Fibroblast of skin of abdomen (primary cell): ENCODE measurements around the gene ZNF230. TPM values are rescaled to one million over a fixed set of nuclear protein-coding genes. Genes with fewer than 3 reads are reported as not detected.
A peak's percentile ranks its signal among the peaks of the same experiment; 100 is the strongest.

Experiments
- DNase-seq: peaks from one replicate; pipeline ENCODE4 v3.0.0-alpha.2; 2013
- polyA plus RNA-seq, 2 experiments: library from polyadenylated mRNA; unstranded; fragments of 120-200 nt; gene quantifications; one replicate each; pipeline ENCODE4 v1.2.1, GENCODE V29; 2013; ENCODE audit not compliant: insufficient read length in 2 of 2

ZNF230 gene
- 1.8 TPM for polyA plus RNA-seq (2013, experiment 1 of 2; ENCODE audit: insufficient read length)
- polyA plus RNA-seq (2013, experiment 2 of 2; ENCODE audit: insufficient read length) = 2.1 TPM

GRCh38 chr19:44002566-44003460 lies at the start of gene ZNF230:
ZNF230 (plus strand) TSS chr19:44002957; CDS start chr19:44007079, 4,122 bp downstream.
- DNase-seq = peak; percentile 95

DNA sequence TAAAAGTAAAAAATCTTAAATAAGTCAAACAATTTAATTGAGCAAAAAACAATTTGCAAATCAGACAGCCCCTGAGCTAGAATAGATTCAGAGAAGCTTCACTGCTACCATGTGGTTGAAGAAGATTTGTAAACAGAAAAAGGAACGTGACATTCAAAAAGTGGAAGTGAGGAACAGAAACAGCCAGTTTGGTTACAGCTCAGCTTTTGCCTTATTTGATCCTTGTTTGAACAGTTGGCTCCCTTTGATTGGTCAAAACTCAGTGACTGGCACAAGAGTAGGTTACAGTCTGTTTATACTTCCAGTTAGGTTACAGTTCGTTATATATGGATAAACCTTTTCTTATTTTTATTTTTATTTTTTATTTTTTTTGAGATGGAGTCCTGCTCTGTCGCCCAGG lies 45.9 kb upstream of the ZNF230 start:
- no peak for DNase-seq

DNA sequence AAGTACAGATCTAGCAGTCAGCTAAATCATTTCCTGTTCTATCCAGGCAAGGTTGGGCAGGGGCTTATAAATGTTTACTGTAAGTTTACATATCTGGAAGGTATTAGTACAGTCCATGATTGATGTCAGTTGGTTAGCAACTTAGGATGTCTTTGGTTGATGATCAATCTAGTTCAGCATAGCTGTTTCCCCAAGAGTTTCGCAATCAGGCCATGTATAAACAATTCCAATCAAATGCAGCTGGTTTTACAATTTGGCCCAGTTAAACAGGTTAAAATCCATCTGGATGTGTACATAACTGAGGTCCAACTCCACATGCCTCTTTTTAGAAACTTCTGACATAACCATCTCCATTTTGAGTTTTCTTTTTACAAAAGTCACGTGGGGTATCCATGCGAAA lies 44.9 kb upstream of the ZNF230 start:
- peak; percentile 77 for DNase-seq

- no peak for DNase-seq
Observed at GRCh38 chr19:43960411-43960810, 42.3 kb upstream of the ZNF230 start.

GRCh38 chr19:43966079-43966694 lies 36.6 kb upstream of the ZNF230 start:
- DNase-seq = no peak

DNA sequence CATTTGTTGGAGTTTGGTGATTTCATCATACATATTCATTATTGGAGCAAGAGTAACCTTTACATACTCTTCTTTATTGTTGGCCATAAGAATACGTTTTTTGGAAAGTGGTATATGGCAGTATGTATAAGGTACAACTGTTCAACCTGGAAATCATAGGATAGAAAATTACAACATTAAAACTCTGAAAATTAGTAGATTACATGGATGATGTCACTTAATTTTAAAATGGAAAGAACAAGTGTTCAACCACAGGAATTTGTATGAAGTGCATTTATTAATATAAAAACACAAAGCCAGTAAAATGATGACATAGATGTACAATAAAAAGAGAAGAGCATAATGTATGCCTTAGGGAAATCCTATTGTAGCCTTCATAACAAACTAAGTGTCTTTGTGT lies 26.0 kb upstream of the ZNF230 start:
- no peak for DNase-seq

DNA sequence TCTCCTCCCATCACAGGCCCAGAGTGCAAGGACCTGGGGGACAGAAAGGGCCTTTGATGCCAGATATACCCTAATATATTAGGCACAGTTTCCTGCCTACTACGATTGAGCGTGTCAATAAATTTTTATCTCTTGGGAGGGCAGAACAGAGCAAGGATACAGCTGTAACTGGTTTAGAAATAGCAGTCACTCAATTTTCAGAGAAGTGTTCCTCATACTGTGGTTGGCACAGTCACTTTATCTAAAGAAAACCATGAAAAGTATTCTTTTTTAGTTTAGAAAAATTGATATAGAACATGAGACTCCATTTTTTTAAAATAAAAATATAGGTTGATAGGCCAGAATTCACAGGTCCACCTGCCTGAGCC lies 19.2 kb upstream of the ZNF230 start:
- DNase-seq = no peak

- peak; percentile 98 for DNase-seq
Observed at GRCh38 chr19:43983912-43984686, 18.7 kb upstream of the ZNF230 start, which contains the start of gene ZNF155. ZNF155 (plus strand) TSS chr19:43984188; CDS start chr19:43988544, 4,356 bp downstream.

GRCh38 chr19:43984687-43985000 lies 18.1 kb upstream of the ZNF230 start:
- DNase-seq = no peak

DNA sequence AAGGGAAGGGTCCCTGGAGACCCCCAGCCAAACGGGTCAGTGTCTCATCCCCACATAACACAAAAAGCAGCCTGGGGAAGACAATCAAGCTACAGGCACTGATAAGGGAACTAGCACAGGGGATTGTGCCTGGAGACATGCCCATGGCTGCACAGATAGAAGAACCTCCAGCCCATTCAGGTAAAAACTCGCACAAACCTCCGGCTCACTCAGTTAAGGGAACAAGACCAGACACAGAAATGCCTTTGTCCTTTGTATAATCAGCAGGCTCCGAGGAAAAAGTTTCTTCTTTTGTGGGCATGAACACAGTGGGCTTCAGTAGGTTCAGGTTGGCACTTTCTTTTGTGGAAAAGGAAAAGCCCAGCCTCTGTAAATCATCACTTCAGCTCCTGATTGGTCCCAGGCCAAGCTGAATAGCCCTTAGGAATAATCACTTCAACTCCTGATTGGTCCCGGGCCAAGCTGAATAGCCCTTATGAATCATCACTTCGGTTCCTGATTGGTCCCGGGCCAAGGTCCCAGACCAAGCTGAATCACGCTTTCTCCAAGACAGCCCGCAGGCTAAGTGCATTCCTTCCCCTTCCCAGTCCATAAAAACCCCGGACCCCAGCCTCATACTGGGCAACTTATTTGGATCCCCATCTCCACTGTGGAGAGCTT lies 5.0 kb upstream of the ZNF230 start:
- no peak for DNase-seq

DNA sequence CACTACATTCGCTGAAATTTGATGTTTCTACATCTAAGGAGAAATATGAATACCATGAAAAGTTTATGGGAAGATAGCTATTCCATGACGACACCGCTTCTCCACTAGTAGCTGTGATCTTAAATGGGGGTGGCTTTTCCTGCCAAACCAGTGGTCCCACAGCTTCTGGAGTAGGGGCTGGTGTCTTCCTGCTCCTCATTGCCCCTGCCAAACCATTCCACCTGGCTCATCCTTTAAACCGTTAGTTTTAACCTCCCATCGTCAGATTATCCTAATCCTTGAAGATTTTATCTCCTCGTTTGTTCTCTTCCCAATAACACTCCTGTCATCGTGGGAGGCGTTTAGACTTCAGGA lies 568 bp upstream of the ZNF230 start:
- no peak for DNase-seq

DNA sequence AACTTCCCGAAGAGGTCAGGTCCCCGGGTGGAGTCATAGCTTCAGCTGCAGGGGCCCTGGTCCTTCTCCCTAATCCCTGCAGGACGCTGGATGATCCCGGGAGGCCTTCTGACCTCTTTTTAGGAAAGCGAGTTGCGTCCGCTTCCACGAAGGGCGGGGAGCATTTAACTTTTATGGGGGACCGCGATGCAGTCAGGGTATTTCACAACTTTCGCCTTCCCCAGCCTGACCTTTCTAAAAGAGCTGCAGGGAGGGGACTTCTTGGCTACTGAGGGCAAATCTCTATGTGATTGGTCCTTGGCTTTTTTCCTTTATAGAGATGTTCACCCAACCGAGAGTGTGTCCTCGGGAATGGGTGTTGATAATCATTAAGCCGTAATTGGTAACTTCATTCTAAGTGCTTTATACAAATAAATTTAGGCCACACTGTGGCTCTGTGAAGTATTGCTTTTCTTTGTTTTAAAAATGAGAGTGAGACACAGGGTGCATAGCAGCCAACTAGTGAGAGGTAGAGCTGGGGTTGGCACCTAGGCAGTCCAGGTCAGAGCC lies 778 bp downstream of the ZNF230 start:
- no peak for DNase-seq

DNA sequence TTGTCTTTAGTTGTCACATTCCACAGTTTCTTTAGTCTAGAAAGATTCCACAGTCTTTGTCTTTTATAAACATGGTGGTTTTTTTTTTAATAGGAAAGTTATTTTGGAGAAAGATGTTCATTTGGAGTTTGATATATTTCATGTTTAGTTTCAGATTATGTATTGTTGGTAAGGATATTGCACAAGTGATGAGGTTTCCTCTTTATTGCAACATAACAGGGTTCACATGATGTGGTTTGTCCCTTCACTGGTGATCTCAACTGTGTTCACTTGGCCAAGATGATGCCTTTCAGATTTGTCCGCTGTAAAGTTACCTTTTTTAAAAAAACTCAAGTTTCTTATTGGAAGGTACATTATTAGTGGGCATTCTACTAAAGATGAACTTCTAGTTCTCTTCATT lies 3.2 kb downstream of the ZNF230 start:
- no peak for DNase-seq

DNA sequence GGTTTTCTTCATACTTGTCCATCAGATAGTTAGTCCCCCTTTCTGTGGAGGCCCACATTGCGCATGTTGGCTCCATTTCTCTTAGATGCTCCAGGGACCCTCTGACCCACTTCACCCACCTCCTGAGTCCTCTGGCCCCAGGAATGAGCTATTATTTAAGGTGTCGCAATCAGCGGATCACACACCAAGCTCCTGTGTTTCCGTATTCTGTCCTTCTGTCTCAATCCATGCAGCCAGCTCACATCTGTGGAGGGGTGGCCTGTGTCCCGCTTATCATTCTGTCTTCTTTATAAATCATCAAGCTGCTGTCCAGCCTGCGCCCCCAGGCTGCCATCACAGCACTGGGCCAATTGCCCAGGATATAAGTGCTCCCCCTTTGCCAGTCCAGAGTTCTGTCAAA lies 4.7 kb downstream of the ZNF230 start:
- DNase-seq = no peak

DNA sequence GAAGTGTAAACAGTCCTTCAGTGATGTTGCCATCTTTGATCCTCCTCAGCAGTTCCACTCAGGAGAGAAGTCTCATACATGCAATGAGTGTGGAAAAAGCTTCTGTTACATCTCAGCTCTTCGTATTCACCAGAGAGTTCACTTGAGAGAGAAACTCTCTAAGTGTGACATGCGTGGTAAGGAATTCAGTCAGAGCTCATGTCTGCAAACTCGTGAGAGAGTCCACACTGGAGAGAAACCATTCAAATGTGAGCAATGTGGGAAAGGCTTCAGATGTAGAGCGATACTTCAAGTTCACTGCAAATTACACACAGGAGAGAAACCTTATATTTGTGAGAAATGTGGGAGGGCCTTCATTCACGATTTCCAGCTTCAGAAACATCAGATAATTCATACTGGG lies 7.7 kb downstream of the ZNF230 start:
- DNase-seq = no peak

GRCh38 chr19:44019498-44019897 lies 16.7 kb downstream of the ZNF230 start:
- no peak for DNase-seq

DNA sequence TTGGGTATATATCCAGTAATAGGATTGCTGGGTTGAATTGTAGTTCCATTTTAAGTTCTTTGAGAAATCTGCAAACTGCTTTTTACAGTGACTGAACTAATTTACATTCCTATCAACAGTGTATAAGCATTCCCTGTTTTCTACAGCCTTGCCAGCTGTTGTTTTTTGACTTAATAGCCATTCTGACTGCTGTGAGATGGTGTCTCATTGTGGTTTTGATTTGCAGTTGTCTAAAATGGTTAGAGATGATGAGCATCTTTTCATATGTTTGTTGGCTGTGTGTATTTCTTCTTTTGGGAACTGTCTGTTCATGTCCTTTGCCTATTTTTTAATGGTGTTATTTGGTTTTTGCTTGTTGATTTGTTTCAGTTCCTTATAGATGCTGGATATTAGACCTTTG lies 18.5 kb downstream of the ZNF230 start:
- no peak for DNase-seq

- DNase-seq = no peak
Observed at GRCh38 chr19:44024900-44025216, 22.1 kb downstream of the ZNF230 start.

DNA sequence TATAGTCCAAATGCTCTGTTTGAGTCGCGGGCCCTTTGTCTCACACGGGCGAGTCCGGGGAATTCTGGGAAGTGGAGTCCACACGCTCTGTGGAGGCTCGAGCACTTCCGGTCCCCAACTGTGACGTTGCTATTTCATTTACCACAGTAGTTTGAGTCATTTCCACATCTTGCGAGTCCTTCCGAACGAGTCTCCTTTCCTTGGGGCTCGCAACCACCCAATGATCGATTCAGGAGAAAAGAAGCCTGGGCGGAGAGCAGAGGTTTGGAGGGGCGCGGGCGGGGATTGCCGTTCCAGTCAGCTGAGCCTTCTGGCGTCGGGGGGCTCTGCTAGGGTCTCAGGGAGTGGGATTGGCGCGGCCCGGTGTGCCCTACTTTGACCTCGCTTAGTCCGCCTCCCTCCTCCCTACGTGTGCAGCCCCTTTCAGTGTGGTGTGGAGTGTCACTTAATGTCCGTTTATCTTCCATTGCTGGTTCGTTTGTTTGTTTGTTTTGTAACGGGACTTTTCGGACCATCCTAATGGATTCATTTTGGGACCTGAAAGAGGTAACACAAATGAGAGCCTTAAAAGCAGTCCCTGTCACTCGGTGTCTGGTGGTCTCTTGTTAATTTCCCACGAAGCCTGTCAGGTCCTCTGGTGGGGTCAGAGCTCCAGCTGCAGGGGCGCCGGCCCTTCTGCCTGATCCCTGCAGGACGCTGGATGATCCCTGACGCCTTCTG lies 22.6 kb downstream of the ZNF230 start, which contains the start of gene ZNF222:
TSS of gene ZNF222 (plus strand) at position 163 of the 720 bp plus-strand sequence. CDS start at position 221, 58 bp downstream.
- peak; percentile 93 for DNase-seq

GRCh38 chr19:44026622-44027021 lies 23.9 kb downstream of the ZNF230 start:
- no peak for DNase-seq

- no peak for DNase-seq
Observed at GRCh38 chr19:44032001-44032610, 29.3 kb downstream of the ZNF230 start.
